T-helper 2 cell treated with Interferon-gamma antibody and Interleukin-4, amounts not matched to agents 5 μg/mL and 100 μg/mL, for 36 hours (primary cell): ENCODE measurements around the gene NXF1.
"Not testable (repeated sequence)": the region's sequence is repeated elsewhere in the genome, so short reads cannot be mapped to it uniquely, and the experiment has no call there.

Experiments
- DNase-seq: peaks from one replicate; pipeline ENCODE4 v3.0.0; 2021; ENCODE audit warnings: low spot score
- H3K27ac Mint-ChIP-seq: one replicate; pipeline ENCODE4 v1.8.0; 2021; ENCODE audit warnings: mild to moderate bottlenecking, mixed read lengths
- H3K27me3 Mint-ChIP-seq: one replicate; pipeline ENCODE4 v1.8.0; 2021; ENCODE audit warnings: low read depth, mixed read lengths
- H3K36me3 Mint-ChIP-seq: one replicate; pipeline ENCODE4 v1.8.0; 2021; ENCODE audit warnings: low read depth, mixed read lengths
- H3K4me1 Mint-ChIP-seq: one replicate; pipeline ENCODE4 v1.8.0; 2021; ENCODE audit warnings: low read depth, mixed read lengths
- H3K4me3 Mint-ChIP-seq: one replicate; pipeline ENCODE4 v1.8.0; 2022; ENCODE audit warnings: mild to moderate bottlenecking, moderate library complexity, mixed read lengths
- H3K9me3 Mint-ChIP-seq: one replicate; pipeline ENCODE4 v1.8.0; 2021; ENCODE audit warnings: mixed read lengths

The NXF1 gene

GRCh38 chr11:62805076-62805892, at the start of gene NXF1:
Gene NXF1 (minus strand): TSS chr11:62805440. CDS start chr11:62805356, 84 bp downstream.
- Mint-ChIP-seq H3K4me1 (peaks cover 20% of the 10 kb centered on the region), H3K27ac (peak within 1 kb of the TSS; percentile 99), H3K4me3 (peak within 1 kb of the TSS; percentile 94), H3K36me3 (peaks cover 41% of the 10 kb centered on the region), H3K27me3 (no peaks in the 10 kb centered on the region), H3K9me3 (no peaks in the 10 kb centered on the region)
- peak; percentile 97 for DNase-seq

GRCh38 chr11:62854013-62854824, 49.0 kb upstream of the NXF1 start:
- peak overlapping the region; percentile 99 for H3K27ac Mint-ChIP-seq
- DNase-seq = no peak
- H3K36me3 Mint-ChIP-seq = peaks cover 56% of the 10 kb centered on the region
- H3K27me3 Mint-ChIP-seq = no peaks in the 10 kb centered on the region
- peaks cover 47% of the 10 kb centered on the region for H3K4me1 Mint-ChIP-seq
- no peaks in the 10 kb centered on the region for H3K9me3 Mint-ChIP-seq
- peak overlapping the region; percentile 99 for H3K4me3 Mint-ChIP-seq

GRCh38 chr11:62853279-62853965, 48.2 kb upstream of the NXF1 start:
- peak overlapping the region; percentile 99 for H3K4me3 Mint-ChIP-seq
- peaks cover 46% of the 10 kb centered on the region for H3K4me1 Mint-ChIP-seq
- no peak for DNase-seq
- H3K27ac Mint-ChIP-seq = peak overlapping the region; percentile 99
- H3K9me3 Mint-ChIP-seq = no peaks in the 10 kb centered on the region
- H3K27me3 Mint-ChIP-seq = no peaks in the 10 kb centered on the region
- peaks cover 58% of the 10 kb centered on the region for H3K36me3 Mint-ChIP-seq

GRCh38 chr11:62852523-62853188, 47.4 kb upstream of the NXF1 start:
- DNase-seq = no peak
- Mint-ChIP-seq H3K27ac (peak overlapping the region; percentile 99), H3K36me3 (peaks cover 55% of the 10 kb centered on the region), H3K27me3 (no peaks in the 10 kb centered on the region), H3K4me3 (peak overlapping the region; percentile 99), H3K9me3 (no peaks in the 10 kb centered on the region), H3K4me1 (peaks cover 39% of the 10 kb centered on the region)

- no peak for DNase-seq
- Mint-ChIP-seq H3K36me3 (peaks cover 53% of the 10 kb centered on the region), H3K27ac (peak overlapping the region; percentile 22), H3K9me3 (no peaks in the 10 kb centered on the region), H3K4me1 (peaks cover 35% of the 10 kb centered on the region), H3K4me3 (peak overlapping the region; percentile 33), H3K27me3 (no peaks in the 10 kb centered on the region)
Measured at GRCh38 chr11:62851807-62852522, 46.7 kb upstream of the NXF1 start.

GRCh38 chr11:62850911-62851806, 45.9 kb upstream of the NXF1 start:
- peak overlapping the region; percentile 33 for H3K4me3 Mint-ChIP-seq
- peaks cover 53% of the 10 kb centered on the region for H3K36me3 Mint-ChIP-seq
- DNase-seq = no peak
- H3K27ac Mint-ChIP-seq = no peak overlapping the region
- no peaks in the 10 kb centered on the region for H3K27me3 Mint-ChIP-seq
- H3K9me3 Mint-ChIP-seq = no peaks in the 10 kb centered on the region
- H3K4me1 Mint-ChIP-seq = peaks cover 35% of the 10 kb centered on the region

- H3K9me3 Mint-ChIP-seq = no peaks in the 10 kb centered on the region
- peaks cover 14% of the 10 kb centered on the region for H3K4me1 Mint-ChIP-seq
- DNase-seq = no peak
- H3K27me3 Mint-ChIP-seq = no peaks in the 10 kb centered on the region
- no peak overlapping the region for H3K4me3 Mint-ChIP-seq
- no peak overlapping the region for H3K27ac Mint-ChIP-seq
- H3K36me3 Mint-ChIP-seq = peaks cover 21% of the 10 kb centered on the region
Measured at GRCh38 chr11:62847767-62848314, 42.6 kb upstream of the NXF1 start.

GRCh38 chr11:62846177-62846576, 40.9 kb upstream of the NXF1 start:
- H3K4me3 Mint-ChIP-seq = no peak overlapping the region
- H3K4me1 Mint-ChIP-seq = peaks cover 5% of the 10 kb centered on the region
- no peaks in the 10 kb centered on the region for H3K9me3 Mint-ChIP-seq
- peaks cover 4% of the 10 kb centered on the region for H3K36me3 Mint-ChIP-seq
- no peak overlapping the region for H3K27ac Mint-ChIP-seq
- DNase-seq = no peak
- no peaks in the 10 kb centered on the region for H3K27me3 Mint-ChIP-seq

- H3K27me3 Mint-ChIP-seq = no peaks in the 10 kb centered on the region
- DNase-seq = no peak
- H3K36me3 Mint-ChIP-seq = peaks cover 5% of the 10 kb centered on the region
- H3K27ac Mint-ChIP-seq = no peak overlapping the region
- H3K4me1 Mint-ChIP-seq = peaks cover 16% of the 10 kb centered on the region
- H3K4me3 Mint-ChIP-seq = no peak overlapping the region
- H3K9me3 Mint-ChIP-seq = no peaks in the 10 kb centered on the region
Measured at GRCh38 chr11:62844154-62844553, 38.9 kb upstream of the NXF1 start.

GRCh38 chr11:62843466-62843865, 38.2 kb upstream of the NXF1 start:
- H3K4me3 Mint-ChIP-seq = no peak overlapping the region
- H3K27me3 Mint-ChIP-seq = no peaks in the 10 kb centered on the region
- peak overlapping the region; percentile 44 for H3K27ac Mint-ChIP-seq
- H3K9me3 Mint-ChIP-seq = no peaks in the 10 kb centered on the region
- no peak for DNase-seq
- H3K36me3 Mint-ChIP-seq = peaks cover 7% of the 10 kb centered on the region
- peaks cover 17% of the 10 kb centered on the region for H3K4me1 Mint-ChIP-seq

GRCh38 chr11:62842891-62843290, 37.7 kb upstream of the NXF1 start:
- H3K4me1 Mint-ChIP-seq = peaks cover 16% of the 10 kb centered on the region
- not testable (repeated sequence) for H3K4me3 Mint-ChIP-seq, H3K9me3 Mint-ChIP-seq, H3K36me3 Mint-ChIP-seq, DNase-seq, H3K27me3 Mint-ChIP-seq, H3K27ac Mint-ChIP-seq

- H3K9me3 Mint-ChIP-seq = no peaks in the 10 kb centered on the region
- peak; percentile 60 for DNase-seq
Measured at GRCh38 chr11:62842171-62842741, 37.0 kb upstream of the NXF1 start.

More at GRCh38 chr11:62842171-62842741, 37.0 kb upstream of the NXF1 start:
- Mint-ChIP-seq H3K27me3 (no peaks in the 10 kb centered on the region), H3K27ac (no peak overlapping the region), H3K36me3 (peaks cover 12% of the 10 kb centered on the region), H3K4me1 (peaks cover 21% of the 10 kb centered on the region), H3K4me3 (no peak overlapping the region)
